Amygdala (tissue), 56 donors: ENCODE data around the gene CFC1B.
"Not testable (repeated sequence)": the region's sequence is repeated elsewhere in the genome, so short reads cannot be mapped to it uniquely, and the experiment has no call there.

ENCODE experiments used
- DNase-seq, 56 donors: peaks; one replicate each; lab custom pipeline; 2025; lab: John Stamatoyannopoulos, UW

Gene CFC1B

DNA sequence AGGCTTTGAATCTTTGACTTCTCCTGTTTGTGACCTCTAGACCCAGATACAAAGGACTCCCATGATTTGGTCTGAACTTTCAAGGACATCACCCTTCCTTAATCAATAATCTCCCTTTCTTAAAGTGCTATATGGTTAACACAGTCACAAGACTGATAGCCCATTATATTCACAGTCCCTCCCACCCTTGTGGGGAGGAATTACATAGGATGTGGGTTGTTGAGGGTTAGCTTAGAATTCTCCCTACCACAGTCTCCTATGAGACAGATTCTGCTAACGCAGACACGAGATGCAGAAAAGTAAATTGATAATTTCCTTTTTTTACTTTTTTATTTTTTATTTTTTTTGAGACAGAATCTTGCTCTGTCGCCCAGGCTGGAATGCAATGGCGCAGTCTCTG is 33.2 kb downstream of the CFC1B start:
- DNase-seq: not testable (repeated sequence)

DNA sequence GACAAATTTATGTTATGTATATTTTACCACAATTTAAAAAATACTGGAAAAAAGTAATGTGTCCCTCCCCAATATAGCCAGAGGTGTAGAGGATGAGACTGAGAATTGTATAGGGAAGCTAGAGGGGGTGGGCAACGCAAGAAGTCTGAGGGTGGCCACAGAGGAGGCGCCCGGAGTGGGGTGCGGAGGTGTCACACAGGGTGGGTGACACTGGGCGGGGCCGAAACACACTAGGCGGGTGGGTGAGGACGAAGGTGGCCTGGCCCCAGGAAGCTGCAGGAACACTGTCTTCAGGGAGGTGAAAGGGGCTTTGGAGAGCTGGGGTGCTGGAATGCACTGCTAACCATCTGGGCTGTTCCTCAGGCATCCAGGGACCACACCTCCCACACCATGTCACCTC is 35.4 kb downstream of the CFC1B start:
- not testable (repeated sequence) for DNase-seq

DNA sequence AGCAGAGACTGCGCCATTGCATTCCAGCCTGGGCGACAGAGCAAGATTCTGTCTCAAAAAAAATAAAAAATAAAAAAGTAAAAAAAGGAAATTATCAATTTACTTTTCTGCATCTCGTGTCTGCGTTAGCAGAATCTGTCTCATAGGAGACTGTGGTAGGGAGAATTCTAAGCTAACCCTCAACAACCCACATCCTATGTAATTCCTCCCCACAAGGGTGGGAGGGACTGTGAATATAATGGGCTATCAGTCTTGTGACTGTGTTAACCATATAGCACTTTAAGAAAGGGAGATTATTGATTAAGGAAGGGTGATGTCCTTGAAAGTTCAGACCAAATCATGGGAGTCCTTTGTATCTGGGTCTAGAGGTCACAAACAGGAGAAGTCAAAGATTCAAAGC is 45.1 kb downstream of the CFC1B start:
- not testable (repeated sequence) for DNase-seq

DNA sequence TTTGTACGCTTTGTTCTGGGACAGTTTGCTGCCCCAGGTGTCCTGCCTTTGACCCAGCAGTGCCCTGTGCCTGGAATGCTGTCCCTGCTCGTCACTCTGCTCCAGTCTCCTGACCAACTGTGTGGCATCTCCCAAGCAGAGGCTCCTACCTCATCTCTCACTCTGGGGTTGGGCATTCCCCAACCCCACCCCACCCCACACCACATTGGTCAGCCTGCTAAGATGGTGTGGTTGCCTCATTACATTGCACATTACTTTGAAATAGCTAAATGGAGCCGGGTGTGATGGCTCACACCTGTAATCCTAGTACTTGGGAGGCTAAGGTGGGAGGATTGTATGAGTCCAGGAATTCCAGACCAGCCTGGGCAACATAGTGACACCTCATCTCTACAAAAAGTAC is 50.9 kb downstream of the CFC1B start:
- not testable (repeated sequence) for DNase-seq

DNA sequence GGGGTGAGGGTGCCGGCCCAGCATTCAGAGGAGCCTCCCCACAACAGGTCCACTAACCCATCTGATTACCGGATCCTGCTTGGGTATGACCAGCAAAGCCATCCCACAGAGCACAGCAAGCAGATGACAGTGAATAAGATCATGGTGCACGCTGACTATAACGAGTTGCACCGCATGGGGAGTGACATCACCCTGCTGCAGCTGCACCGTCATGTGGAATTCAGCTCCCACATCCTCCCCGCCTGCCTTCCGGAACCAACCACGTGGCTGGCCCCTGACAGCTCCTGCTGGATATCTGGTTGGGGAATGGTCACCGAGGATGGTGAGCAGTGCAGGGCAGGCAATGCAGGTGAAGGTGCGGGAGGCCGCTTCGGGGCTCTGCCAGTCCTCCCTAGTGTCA is 53.2 kb downstream of the CFC1B start:
- DNase-seq: not testable (repeated sequence)

DNA sequence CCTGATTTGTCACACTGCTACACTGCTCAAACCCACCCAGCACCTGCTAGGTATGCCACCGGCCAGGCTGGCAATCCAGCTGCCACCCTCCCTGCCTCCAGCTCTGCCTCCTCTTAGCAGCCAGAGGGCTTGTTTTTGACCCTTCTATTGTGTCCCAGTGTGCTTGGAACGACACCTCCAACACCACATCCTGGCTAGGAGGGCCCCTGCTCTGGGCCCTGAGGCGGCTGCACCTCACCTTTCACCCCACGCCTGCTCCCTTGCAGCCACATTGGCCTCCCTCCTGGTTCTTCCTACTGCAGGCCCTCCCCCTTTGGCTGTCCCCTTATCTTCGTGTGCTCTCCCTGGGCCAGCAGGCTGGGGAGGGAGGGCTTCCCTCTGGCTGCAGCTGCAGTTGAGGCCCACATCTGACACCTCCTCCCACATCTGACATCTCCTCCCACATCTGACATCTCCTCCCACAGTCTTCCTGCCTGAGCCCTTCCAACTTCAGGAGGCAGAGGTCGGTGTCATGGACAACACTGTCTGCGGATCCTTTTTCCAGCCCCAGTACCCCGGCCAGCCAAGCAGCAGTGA is 55.3 kb downstream of the CFC1B start:
- not testable (repeated sequence) for DNase-seq

DNA sequence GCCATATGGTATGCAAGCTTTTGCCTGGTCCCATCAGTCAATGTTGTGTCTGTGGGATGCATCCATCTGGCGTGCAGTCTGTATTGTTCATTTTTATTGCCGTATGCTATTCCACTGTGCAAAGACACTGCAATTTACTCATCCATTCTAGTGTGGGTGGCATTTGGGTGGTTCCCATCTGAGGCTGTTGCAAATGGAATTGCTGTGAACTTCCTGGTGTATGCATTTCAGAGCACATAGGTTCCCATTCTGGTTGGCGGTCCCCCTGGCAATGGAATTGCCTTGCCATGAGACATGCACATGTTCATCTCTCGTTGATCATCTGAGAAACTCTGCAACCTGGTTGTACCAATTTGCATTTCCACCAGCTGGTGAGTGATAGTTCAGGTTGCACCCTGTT is 56.5 kb downstream of the CFC1B start:
- DNase-seq: not testable (repeated sequence)
